H9 (cell line): ENCODE results near the gene GARIN5A. TPM values are rescaled to one million over a fixed set of nuclear protein-coding genes. Genes with fewer than 3 reads are reported as not detected.

Source experiments
- DNase-seq: peaks from one replicate; pipeline ENCODE4 v3.0.0-alpha.2; 2017
- H2AFZ ChIP-seq: one replicate; pipeline ENCODE4 v1.6.1; 2013; ENCODE audit warnings: mild to moderate bottlenecking, low read length, control low read depth, moderate library complexity
- H2AK5ac ChIP-seq: 2 replicates; pipeline ENCODE4 v1.6.1; 2013; ENCODE audit warnings: low read length, control low read depth, mixed read lengths; ENCODE audit not compliant: insufficient read length
- H2BK120ac ChIP-seq: one replicate; pipeline ENCODE4 v1.6.1; 2013; ENCODE audit warnings: low read depth, mild to moderate bottlenecking, low read length, control low read depth, inconsistent platforms; ENCODE audit not compliant: poor library complexity, severe bottlenecking
- H2BK12ac ChIP-seq: 2 replicates; pipeline ENCODE4 v1.6.1; 2013; ENCODE audit warnings: low read length, control low read depth, mixed read lengths, low read depth; ENCODE audit not compliant: insufficient read length
- H2BK15ac ChIP-seq: 2 replicates; pipeline ENCODE4 v1.6.1; 2013; ENCODE audit warnings: low read depth, low read length, control low read depth
- H2BK20ac ChIP-seq: one replicate; pipeline ENCODE4 v1.6.1; 2013; ENCODE audit warnings: low read depth, mild to moderate bottlenecking, low read length, control low read depth, inconsistent platforms; ENCODE audit not compliant: poor library complexity, severe bottlenecking
- H2BK5ac ChIP-seq: 2 replicates; pipeline ENCODE4 v1.6.1; 2013; ENCODE audit warnings: low read length, control low read depth, mixed read lengths; ENCODE audit not compliant: insufficient read length
- H3K14ac ChIP-seq: 2 replicates; pipeline ENCODE4 v1.6.1; 2013; ENCODE audit warnings: low read length, control low read depth; ENCODE audit not compliant: insufficient read depth
- H3K18ac ChIP-seq: 2 replicates; pipeline ENCODE4 v1.6.1; 2013; ENCODE audit warnings: low read depth, mild to moderate bottlenecking, mixed read lengths, low read length, control low read depth; ENCODE audit not compliant: insufficient read length
- H3K23ac ChIP-seq: 2 replicates; pipeline ENCODE4 v1.6.1; 2013; ENCODE audit warnings: low read length, control low read depth, mixed read lengths, low read depth; ENCODE audit not compliant: insufficient read length
- H3K23me2 ChIP-seq: 2 replicates; pipeline ENCODE4 v1.6.1; 2013; ENCODE audit warnings: low read depth, mild to moderate bottlenecking, mixed read lengths, low read length, control low read depth; ENCODE audit not compliant: insufficient read length, poor library complexity, severe bottlenecking
- H3K27ac ChIP-seq: 2 replicates; pipeline ENCODE4 v1.5.1; 2013; ENCODE audit warnings: low read length, control low read depth, mixed read lengths, low read depth; ENCODE audit not compliant: insufficient read length
- H3K27me3 ChIP-seq: 2 replicates; pipeline ENCODE4 v1.6.1; 2013; ENCODE audit warnings: low read length, control low read depth, inconsistent platforms; ENCODE audit not compliant: insufficient read depth
- H3K4ac ChIP-seq: 2 replicates; pipeline ENCODE4 v1.6.1; 2013; ENCODE audit warnings: low read depth, mild to moderate bottlenecking, control low read depth, inconsistent platforms, low read length, moderate library complexity
- H3K4me1 ChIP-seq: 2 replicates; pipeline ENCODE4 v1.6.1; 2013; ENCODE audit warnings: low read length, control low read depth, inconsistent platforms; ENCODE audit not compliant: insufficient read depth
- H3K4me2 ChIP-seq: 2 replicates; pipeline ENCODE4 v1.6.1; 2013; ENCODE audit warnings: low read length, control low read depth, mixed read lengths; ENCODE audit not compliant: insufficient read length, insufficient read depth
- H3K56ac ChIP-seq: 2 replicates; pipeline ENCODE4 v1.6.1; 2013; ENCODE audit warnings: low read depth, mild to moderate bottlenecking, mixed read lengths, low read length, control low read depth; ENCODE audit not compliant: insufficient read length
- H3K79me1 ChIP-seq: 2 replicates; pipeline ENCODE4 v1.6.1; 2013; ENCODE audit warnings: low read depth, mild to moderate bottlenecking, moderate library complexity, low read length, control low read depth, inconsistent platforms; ENCODE audit not compliant: insufficient read depth, poor library complexity, severe bottlenecking
- H3K79me2 ChIP-seq: 2 replicates; pipeline ENCODE4 v1.6.1; 2013; ENCODE audit warnings: low read length, control low read depth, inconsistent platforms; ENCODE audit not compliant: insufficient read depth
- H3K9ac ChIP-seq: 2 replicates; pipeline ENCODE4 v1.6.1; 2013; ENCODE audit warnings: low read length, control low read depth, mixed read lengths; ENCODE audit not compliant: insufficient read length; ENCODE audit errors: extremely low read depth
- H3K9me3 ChIP-seq: one replicate; pipeline ENCODE4 v1.6.1; 2013; ENCODE audit warnings: low read depth, low read length, inconsistent platforms; ENCODE audit not compliant: control insufficient read depth
- H3T11ph ChIP-seq: one replicate; pipeline ENCODE4 v1.6.1; 2013; ENCODE audit warnings: mild to moderate bottlenecking, low read length, control low read depth, inconsistent platforms
- H4K20me1 ChIP-seq: one replicate; pipeline ENCODE4 v1.6.1; 2013; ENCODE audit not compliant: control insufficient read depth, insufficient read length, insufficient read depth
- H4K5ac ChIP-seq: 2 replicates; pipeline ENCODE4 v1.6.1; 2013; ENCODE audit warnings: low read depth, mild to moderate bottlenecking, mixed read lengths, low read length, control low read depth; ENCODE audit not compliant: insufficient read length
- H4K8ac ChIP-seq: replicated peaks from 2 replicates; pipeline ENCODE4 v1.6.1; 2013; ENCODE audit warnings: low read length, control low read depth, mixed read lengths, low read depth; ENCODE audit not compliant: insufficient read length
- H4K91ac ChIP-seq: 2 replicates; pipeline ENCODE4 v1.6.1; 2013; ENCODE audit warnings: low read depth, mild to moderate bottlenecking, moderate library complexity, mixed read lengths, low read length, control low read depth; ENCODE audit not compliant: insufficient read length
- H3K27ac Mint-ChIP-seq, 3 experiments: 2 replicates in 2 of 3; 3 replicates in 1 of 3; pipeline ENCODE4 v1.8.0; 2020 to 2021; ENCODE audit warnings: mixed read lengths in 3 of 3, mild to moderate bottlenecking in 1 of 3, moderate library complexity in 1 of 3
- H3K27me3 Mint-ChIP-seq: 2 replicates; pipeline ENCODE4 v1.8.0; 2021; ENCODE audit warnings: low read depth, mild to moderate bottlenecking, moderate library complexity, mixed read lengths
- H3K36me3 Mint-ChIP-seq, 3 experiments: 2 replicates in 2 of 3; 3 replicates in 1 of 3; pipeline ENCODE4 v1.8.0; 2020 to 2021; ENCODE audit warnings: low read depth in 3 of 3, mixed read lengths in 3 of 3; ENCODE audit not compliant: insufficient read depth in 1 of 3
- H3K4me1 Mint-ChIP-seq, 2 experiments: 2 replicates each; pipeline ENCODE4 v1.8.0; 2020; ENCODE audit warnings: mixed read lengths in 2 of 2
- H3K4me3 Mint-ChIP-seq, 2 experiments: 2 replicates in 1 of 2; 3 replicates in 1 of 2; pipeline ENCODE4 v1.8.0; 2020 to 2021; ENCODE audit warnings: mild to moderate bottlenecking in 2 of 2, mixed read lengths in 2 of 2, moderate library complexity in 1 of 2
- H3K9me3 Mint-ChIP-seq, 2 experiments: 2 replicates in 1 of 2; 3 replicates in 1 of 2; pipeline ENCODE4 v1.8.0; 2020; ENCODE audit warnings: mild to moderate bottlenecking in 2 of 2, mixed read lengths in 2 of 2, moderate library complexity in 1 of 2
- CTCF ChIP-seq: fragments of 200-600 bp; sonication (generic); conservative IDR thresholded peaks from 3 replicates; pipeline ENCODE4 v1.8.0; 2021; ENCODE audit warnings: antibody characterized with exemption, mild to moderate bottlenecking
- WGBS: extraction: QIAGEN DNeasy Blood & Tissue Kit; methylation state at CpG from one replicate; pipeline ENCODE4 v1.1.7; 2013; ENCODE audit warnings: missing lambda C conversion rate, low lambda C conversion rate, mixed read lengths; ENCODE audit not compliant: insufficient read length; ENCODE audit errors: extremely low coverage; 5-methylcytosine and 5-hydroxymethylcytosine counted together
- total RNA-seq: library from RNA; stranded (reverse); gene quantifications from 2 replicates; pipeline ENCODE4 v1.2.1, GENCODE V29; 2021

GARIN5A gene
- total RNA-seq, 1 experiment from 2014 or later: 9.5 TPM

- H3K9me3 ChIP-seq: no peaks in the 10 kb centered on the region
- peaks cover 0 to 2% (median 0%) of the 10 kb centered on the region in 3 experiments; a peak in 1 of 7 replicates for H3K36me3 Mint-ChIP-seq
- H4K91ac ChIP-seq: no peak overlapping the region
- DNase-seq: no peak
- H3K4ac ChIP-seq: no peak overlapping the region
- no peak for TF ChIP-seq CTCF
- no peaks in the 10 kb centered on the region for H3K23me2 ChIP-seq
- no peak overlapping the region for H4K5ac ChIP-seq
- H3K27me3 Mint-ChIP-seq: peaks cover 18% of the 10 kb centered on the region
- H3K4me3 Mint-ChIP-seq: no peak overlapping the region; a peak in 2 of 5 replicates
- H3K27ac ChIP-seq: no peak overlapping the region
- H3K9me3 Mint-ChIP-seq: no peaks in the 10 kb centered on the region; a peak in 1 of 5 replicates
- H3K9ac ChIP-seq: no peak overlapping the region
- no peak overlapping the region for H2BK20ac ChIP-seq
- no peaks in the 10 kb centered on the region for H3K27me3 ChIP-seq
- no CpG with 5 or more reads among the region's 5 CpGs for WGBS
- H3T11ph ChIP-seq: no peak overlapping the region
- peaks cover 9 to 12% of the 10 kb centered on the region in 2 experiments for H3K4me1 Mint-ChIP-seq
- H2BK15ac ChIP-seq: no peak overlapping the region
- no peak overlapping the region for H2AFZ ChIP-seq
- H3K79me1 ChIP-seq: no peaks in the 10 kb centered on the region
- H4K8ac ChIP-seq: no peak overlapping the region
- no peak overlapping the region for H3K23ac ChIP-seq
- no peak overlapping the region for H2BK5ac ChIP-seq
- H3K18ac ChIP-seq: no peak overlapping the region
- H3K4me1 ChIP-seq: no peaks in the 10 kb centered on the region
- H3K56ac ChIP-seq: no peak overlapping the region
- no peak overlapping the region for H3K27ac Mint-ChIP-seq
- H2AK5ac ChIP-seq: no peak overlapping the region
- no peak overlapping the region for H3K14ac ChIP-seq
- no peak overlapping the region for H2BK120ac ChIP-seq
- H4K20me1 ChIP-seq: no peaks in the 10 kb centered on the region
- H3K79me2 ChIP-seq: no peaks in the 10 kb centered on the region
- H2BK12ac ChIP-seq: no peak overlapping the region
- H3K4me2 ChIP-seq: no peak overlapping the region
Measured at GRCh38 chr19:50437862-50438449, 38.7 kb downstream of the GARIN5A start.
